Measurements from ENCODE around the gene ATG16L1.

ATG16L1 gene

GRCh38 chr2:233251306-233252116, at the start of gene ATG16L1:
Gene ATG16L1, plus strand, starts transcription at chr2:233251673. Its CDS starts 155 bp downstream, at chr2:233251828.
- DNase-seq: peak; percentile 93 to 95

GRCh38 chr2:233202531-233202944, 48.9 kb upstream of the ATG16L1 start:
- peak; percentile 76 to 90 for DNase-seq

- no peak for DNase-seq
Observed at GRCh38 chr2:233203060-233203459, 48.4 kb upstream of the ATG16L1 start.

- DNase-seq: no peak
Observed at GRCh38 chr2:233204286-233204936, 47.1 kb upstream of the ATG16L1 start.

- no peak for DNase-seq
Observed at GRCh38 chr2:233208382-233209116, 42.9 kb upstream of the ATG16L1 start.

GRCh38 chr2:233209117-233209532, 42.3 kb upstream of the ATG16L1 start:
- no peak for DNase-seq

- DNase-seq: no peak
Observed at GRCh38 chr2:233209533-233210171, 41.8 kb upstream of the ATG16L1 start.

- no peak for DNase-seq
Observed at GRCh38 chr2:233210281-233210680, 41.2 kb upstream of the ATG16L1 start.

GRCh38 chr2:233210843-233211547, 40.5 kb upstream of the ATG16L1 start:
- no peak for DNase-seq

- no peak for DNase-seq
Observed at GRCh38 chr2:233211548-233211895, 40.0 kb upstream of the ATG16L1 start.

- DNase-seq: no peak
Observed at GRCh38 chr2:233213011-233213410, 38.5 kb upstream of the ATG16L1 start.

GRCh38 chr2:233213975-233214374, 37.5 kb upstream of the ATG16L1 start:
- DNase-seq: no peak

- DNase-seq: peak; percentile 19 to 51
Observed at GRCh38 chr2:233217892-233218377, 33.5 kb upstream of the ATG16L1 start.

- DNase-seq: no peak
Observed at GRCh38 chr2:233218836-233219235, 32.6 kb upstream of the ATG16L1 start.

- no peak for DNase-seq
Observed at GRCh38 chr2:233219848-233220247, 31.6 kb upstream of the ATG16L1 start.

- peak in 1 of 2 donors; percentile 47 for DNase-seq
Observed at GRCh38 chr2:233221378-233222063, 30.0 kb upstream of the ATG16L1 start.

GRCh38 chr2:233223059-233223894, 28.2 kb upstream of the ATG16L1 start:
- DNase-seq: peak in 1 of 2 donors; percentile 30

- DNase-seq: no peak
Observed at GRCh38 chr2:233225230-233226068, 26.0 kb upstream of the ATG16L1 start.

- no peak for DNase-seq
Observed at GRCh38 chr2:233226511-233227031, 24.9 kb upstream of the ATG16L1 start.
